IPS DF 6.9 (cell line): Measurements from ENCODE around the gene CEP295NL.
"Not testable (repeated sequence)": the region's sequence is repeated elsewhere in the genome, so short reads cannot be mapped to it uniquely, and the experiment has no call there.

Source experiments
- DNase-seq: peaks from one replicate; pipeline ENCODE4 v3.0.0-alpha.2; 2013; ENCODE audit warnings: low read depth, low spot score
- H3K27ac ChIP-seq: one replicate; pipeline ENCODE4 v1.5.1; 2013; ENCODE audit warnings: low read length, control low read depth
- H3K27me3 ChIP-seq: 2 replicates; pipeline ENCODE4 v1.6.1; 2013; ENCODE audit warnings: mild to moderate bottlenecking, low read length; ENCODE audit not compliant: control insufficient read depth, insufficient read depth
- H3K36me3 ChIP-seq: 2 replicates; pipeline ENCODE4 v1.6.1; 2013; ENCODE audit warnings: low read length; ENCODE audit not compliant: control insufficient read depth, insufficient read depth
- H3K4me1 ChIP-seq: 2 replicates; pipeline ENCODE4 v1.6.1; 2013; ENCODE audit warnings: low read length; ENCODE audit not compliant: control insufficient read depth, insufficient read depth
- H3K4me3 ChIP-seq: 2 replicates; pipeline ENCODE4 v1.5.1; 2013; ENCODE audit warnings: mild to moderate bottlenecking, low read length
- H3K9me3 ChIP-seq: 2 replicates; pipeline ENCODE4 v1.6.1; 2013; ENCODE audit warnings: low read length, inconsistent platforms; ENCODE audit not compliant: control insufficient read depth, insufficient read depth
- WGBS: extraction: QIAGEN DNeasy Blood & Tissue Kit; methylation state at CpG from one replicate; pipeline ENCODE4 v1.1.7; 2013; ENCODE audit warnings: mixed read lengths, missing lambda C conversion rate; ENCODE audit not compliant: insufficient read length, insufficient coverage; 5-methylcytosine and 5-hydroxymethylcytosine counted together

Gene CEP295NL

DNA sequence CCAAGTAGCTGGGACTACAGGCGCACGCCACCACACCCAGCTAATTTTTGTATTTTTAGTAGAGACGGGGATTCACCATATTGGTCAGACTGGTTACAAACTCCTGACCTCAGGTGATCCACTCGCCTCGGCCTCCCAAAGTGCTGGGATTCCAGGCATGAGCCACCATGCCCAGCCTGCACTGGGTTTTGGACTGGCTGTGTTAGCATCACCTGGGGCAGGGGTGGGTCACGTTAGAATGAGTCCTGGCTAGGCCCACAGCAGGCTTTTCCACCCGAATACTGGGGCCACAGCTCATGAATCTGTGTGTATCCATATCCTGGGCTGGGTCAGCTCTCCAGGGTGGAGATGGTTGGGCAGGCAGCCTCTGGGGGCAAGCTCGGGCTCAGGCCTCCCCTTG is 770 bp downstream of the CEP295NL start:
- H3K27ac ChIP-seq, DNase-seq, H3K4me3 ChIP-seq, H3K9me3 ChIP-seq, H3K36me3 ChIP-seq, H3K27me3 ChIP-seq, H3K4me1 ChIP-seq: not testable (repeated sequence)
- no CpG with 5 or more reads among the region's 8 CpGs for WGBS

DNA sequence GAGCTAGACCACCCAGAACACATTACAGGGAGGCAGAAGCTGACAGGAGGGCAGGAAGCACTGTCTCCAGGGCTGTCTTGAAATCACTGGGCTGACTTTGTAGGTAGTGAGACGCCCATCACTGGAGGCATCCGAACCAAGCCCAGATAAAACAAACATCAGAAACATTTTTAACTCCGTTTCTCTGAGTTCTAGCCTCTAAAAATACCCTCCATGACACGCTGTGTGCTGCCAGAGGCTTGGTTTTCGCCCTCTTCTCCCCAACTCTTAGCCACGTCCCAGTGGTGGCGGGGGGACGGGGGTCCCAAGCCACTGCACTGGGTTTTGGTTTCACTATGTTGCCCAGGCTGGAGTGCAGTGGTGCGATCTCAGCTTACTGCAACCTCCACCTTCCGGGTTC is 1.2 kb downstream of the CEP295NL start:
- peaks cover 3% of the 10 kb centered on the region; the same call in 1 of the 2 replicates for H3K36me3 ChIP-seq
- H3K27me3 ChIP-seq: no peaks in the 10 kb centered on the region
- H3K4me3 ChIP-seq: no peak overlapping the region
- no peak overlapping the region for H3K27ac ChIP-seq
- WGBS: no CpG with 5 or more reads among the region's 10 CpGs
- no peaks in the 10 kb centered on the region for H3K9me3 ChIP-seq
- H3K4me1 ChIP-seq: peaks cover 7% of the 10 kb centered on the region
- DNase-seq: no peak

DNA sequence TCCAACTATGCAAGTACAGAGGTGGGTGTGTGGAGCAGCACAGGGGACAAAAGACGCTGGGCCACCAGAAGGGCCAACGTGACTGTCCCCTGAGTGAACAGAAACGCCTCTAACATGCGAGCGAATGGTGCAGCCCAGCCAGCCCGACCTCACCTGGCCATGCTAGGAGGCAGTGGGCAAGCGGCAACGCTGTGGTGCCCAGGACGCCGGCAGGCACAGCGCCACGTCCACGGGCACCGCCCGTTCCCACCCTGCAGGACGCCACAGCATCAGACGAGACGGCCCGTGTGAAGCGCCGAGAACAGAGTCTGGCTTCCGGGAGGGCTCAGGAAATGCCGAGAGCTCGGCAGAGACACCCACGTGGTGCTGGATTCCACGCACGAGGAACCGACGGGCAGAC is 2.2 kb downstream of the CEP295NL start:
- WGBS: no CpG with 5 or more reads among the region's 29 CpGs
- Histone ChIP-seq H3K27me3 (no peaks in the 10 kb centered on the region), H3K9me3 (no peaks in the 10 kb centered on the region), H3K27ac (no peak overlapping the region), H3K4me3 (no peak overlapping the region), H3K4me1 (peaks cover 7% of the 10 kb centered on the region), H3K36me3 (peaks cover 3% of the 10 kb centered on the region; the same call in 1 of the 2 replicates)
- DNase-seq: no peak

DNA sequence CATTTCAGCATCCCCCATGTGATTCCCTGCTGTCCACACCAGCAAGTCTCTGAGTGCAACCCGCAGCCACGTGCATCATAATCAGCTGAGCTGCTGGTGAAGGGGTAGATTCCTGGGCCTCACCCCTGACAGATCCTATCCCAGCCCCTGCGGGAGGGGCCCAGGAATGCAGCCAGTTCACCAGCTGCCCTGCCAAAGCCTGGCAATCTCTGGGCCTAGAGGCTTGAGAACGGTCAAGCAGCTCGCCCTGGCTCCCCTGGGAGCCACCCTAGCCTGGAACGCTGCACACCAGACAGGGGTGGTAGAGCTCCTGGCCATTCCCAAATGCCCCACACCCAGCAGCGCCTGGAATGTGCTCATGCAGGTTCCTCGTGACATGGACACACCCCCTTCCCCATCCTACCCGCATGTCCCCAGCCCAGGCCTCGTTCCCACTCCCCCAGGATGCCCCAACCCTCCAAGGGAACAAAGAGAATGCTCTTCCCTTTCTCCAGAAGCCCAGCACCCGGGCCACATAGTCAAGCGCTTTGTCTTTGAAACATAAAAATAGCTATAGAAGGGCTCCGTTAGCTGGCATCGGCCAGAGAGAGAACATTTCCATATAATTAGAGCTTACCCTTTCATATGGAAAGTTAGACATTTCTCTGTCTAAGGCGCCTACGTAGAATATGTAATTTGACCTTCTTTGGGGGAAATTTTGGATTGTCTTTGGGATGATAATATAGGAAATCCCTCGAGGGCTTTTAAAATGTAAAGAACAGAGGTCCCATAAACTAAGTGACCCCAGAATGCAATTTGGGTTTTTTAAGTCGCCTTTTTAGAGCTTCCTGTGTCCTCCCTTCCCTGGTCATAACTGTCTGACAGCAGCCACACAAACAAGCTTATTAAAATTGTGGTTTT is 3.4 kb downstream of the CEP295NL start:
- no CpG with 5 or more reads among the region's 18 CpGs for WGBS
- Histone ChIP-seq H3K27me3 (no peaks in the 10 kb centered on the region), H3K27ac (no peak overlapping the region), H3K4me1 (peaks cover 7% of the 10 kb centered on the region), H3K4me3 (no peak overlapping the region), H3K36me3 (peaks cover 3% of the 10 kb centered on the region; the same call in 1 of the 2 replicates), H3K9me3 (no peaks in the 10 kb centered on the region)
- DNase-seq: no peak

DNA sequence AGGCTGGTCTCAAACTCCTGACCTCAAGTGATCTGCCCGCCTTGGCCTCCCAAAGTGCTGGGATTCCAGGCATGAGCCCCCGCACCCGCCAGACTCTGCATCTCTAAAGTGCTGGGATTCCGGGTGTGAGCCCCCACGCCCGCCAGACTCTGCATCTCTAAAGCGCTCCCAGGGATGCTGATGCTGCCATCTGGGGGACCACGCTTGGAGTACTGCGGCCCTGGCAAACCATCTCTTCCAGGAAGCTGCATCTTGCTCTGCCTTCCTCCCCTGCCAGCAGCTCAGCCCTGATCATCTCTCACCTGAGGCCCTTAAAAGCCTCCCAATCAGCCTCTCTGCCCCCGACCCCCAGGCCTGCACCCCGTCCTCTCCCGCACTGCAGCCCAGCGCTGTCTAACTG is 4.1 kb downstream of the CEP295NL start:
- no CpG with 5 or more reads among the region's 13 CpGs for WGBS
- no peak overlapping the region for H3K4me3 ChIP-seq
- no peak for DNase-seq
- no peaks in the 10 kb centered on the region for H3K9me3 ChIP-seq
- peaks cover 7% of the 10 kb centered on the region for H3K4me1 ChIP-seq
- H3K27me3 ChIP-seq: no peaks in the 10 kb centered on the region
- H3K27ac ChIP-seq: no peak overlapping the region
- peaks cover 3% of the 10 kb centered on the region; the same call in 1 of the 2 replicates for H3K36me3 ChIP-seq

DNA sequence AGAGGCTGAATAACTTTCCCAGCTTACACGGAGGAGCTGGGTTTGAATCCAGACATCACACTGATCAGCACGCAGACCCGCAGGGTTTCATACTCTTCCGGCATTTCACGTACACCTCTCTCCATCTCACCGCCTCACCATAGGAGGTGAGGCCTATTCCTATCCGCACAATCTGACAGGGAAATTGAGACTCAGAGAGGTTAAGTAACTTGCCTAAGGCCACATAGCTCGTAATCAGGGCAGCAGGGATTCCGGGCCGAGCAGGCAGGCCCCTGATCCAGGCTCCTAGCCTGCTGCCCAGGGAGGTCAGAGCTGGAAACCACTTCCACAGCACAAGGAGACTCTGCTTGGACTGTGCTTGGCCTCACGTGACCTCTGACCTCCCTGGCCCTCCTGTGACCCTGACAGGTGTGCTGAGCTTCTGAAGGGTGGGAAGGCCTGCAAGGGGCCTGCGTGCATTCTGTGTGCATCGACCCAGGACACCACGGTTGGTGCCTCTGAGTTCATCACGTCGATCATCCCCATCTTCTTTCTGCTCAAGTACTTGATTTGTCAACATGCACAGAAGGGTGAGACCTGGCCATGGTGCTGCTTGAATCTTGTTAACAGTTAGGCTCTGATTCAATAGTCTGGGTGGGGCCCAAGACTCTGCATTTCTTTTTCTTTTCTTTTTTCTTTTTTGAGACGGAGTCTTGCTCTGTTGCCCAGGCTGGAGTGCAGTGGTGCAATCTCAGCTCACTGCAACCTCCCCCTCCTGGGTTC is 4.7 kb downstream of the CEP295NL start:
- DNase-seq: no peak
- no CpG with 5 or more reads among the region's 17 CpGs for WGBS
- Histone ChIP-seq H3K27me3 (no peaks in the 10 kb centered on the region), H3K27ac (no peak overlapping the region), H3K4me3 (no peak overlapping the region), H3K4me1 (peaks cover 7% of the 10 kb centered on the region), H3K36me3 (peaks cover 5% of the 10 kb centered on the region; the same call in 1 of the 2 replicates), H3K9me3 (no peaks in the 10 kb centered on the region)

DNA sequence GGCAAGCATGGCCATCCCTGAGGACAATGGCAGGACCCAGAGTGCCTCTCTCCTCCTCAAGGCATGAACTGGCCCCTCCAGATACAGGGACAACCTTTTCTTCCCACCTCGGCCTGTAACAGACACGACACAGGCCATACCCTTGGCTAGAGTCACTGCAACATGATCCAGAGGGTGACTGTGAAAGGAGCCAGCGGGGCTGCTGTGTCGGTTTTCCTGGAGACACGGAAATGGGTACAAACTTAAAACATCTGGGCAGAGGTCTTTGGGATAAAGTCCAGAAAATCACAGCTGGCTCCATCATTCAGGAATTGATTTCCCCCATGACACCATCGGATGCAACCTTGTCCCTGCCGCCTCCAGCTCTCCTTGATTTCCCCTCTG is 5.3 kb downstream of the CEP295NL start:
- Histone ChIP-seq H3K27me3 (no peaks in the 10 kb centered on the region), H3K4me1 (peaks cover 9% of the 10 kb centered on the region), H3K36me3 (peaks cover 9% of the 10 kb centered on the region), H3K9me3 (no peaks in the 10 kb centered on the region), H3K4me3 (no peak overlapping the region), H3K27ac (no peak overlapping the region)
- no peak for DNase-seq
- WGBS: no CpG with 5 or more reads among the region's 7 CpGs

DNA sequence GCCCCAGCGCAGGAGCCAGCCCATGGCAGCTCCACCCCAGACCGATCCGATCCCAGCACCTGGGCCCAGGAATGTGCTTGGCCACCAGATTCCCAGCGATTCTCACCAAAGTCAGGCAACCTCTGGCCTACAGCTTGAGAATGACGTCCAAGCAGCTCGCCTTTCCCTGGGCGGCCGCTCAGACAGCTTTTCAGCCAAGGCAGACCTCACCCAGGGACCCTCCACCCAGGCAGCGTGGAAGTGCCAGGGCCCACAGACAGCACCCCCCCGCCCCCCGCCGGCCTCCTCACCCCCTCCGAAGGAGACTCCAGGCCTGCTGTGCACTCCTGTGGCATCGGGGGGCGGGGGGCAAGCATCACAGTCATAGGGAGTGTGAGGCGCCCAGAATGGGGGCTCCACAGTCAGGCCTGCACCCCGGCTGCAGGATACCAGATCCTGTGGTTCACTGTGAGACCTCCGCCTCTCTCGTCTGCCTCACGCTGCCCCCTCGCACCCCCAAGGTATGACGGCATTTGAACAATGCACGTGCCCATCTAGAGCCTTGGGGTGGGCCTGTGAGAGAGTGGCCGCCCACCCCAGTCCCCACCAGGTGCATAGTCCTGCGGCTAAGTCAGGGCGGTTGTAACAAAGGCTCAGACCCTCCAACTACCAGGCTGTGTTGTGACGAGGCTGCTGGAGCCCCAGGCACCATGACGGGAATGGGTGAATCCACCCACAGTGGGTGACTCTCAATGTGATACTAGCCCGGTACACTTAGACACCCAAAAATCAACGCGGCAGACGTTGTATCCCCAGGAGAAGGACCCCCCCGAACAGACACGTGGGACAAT is 6.0 kb downstream of the CEP295NL start:
- Histone ChIP-seq H3K36me3 (peaks cover 10% of the 10 kb centered on the region), H3K27ac (no peak overlapping the region)
- no peak for DNase-seq

DNA sequence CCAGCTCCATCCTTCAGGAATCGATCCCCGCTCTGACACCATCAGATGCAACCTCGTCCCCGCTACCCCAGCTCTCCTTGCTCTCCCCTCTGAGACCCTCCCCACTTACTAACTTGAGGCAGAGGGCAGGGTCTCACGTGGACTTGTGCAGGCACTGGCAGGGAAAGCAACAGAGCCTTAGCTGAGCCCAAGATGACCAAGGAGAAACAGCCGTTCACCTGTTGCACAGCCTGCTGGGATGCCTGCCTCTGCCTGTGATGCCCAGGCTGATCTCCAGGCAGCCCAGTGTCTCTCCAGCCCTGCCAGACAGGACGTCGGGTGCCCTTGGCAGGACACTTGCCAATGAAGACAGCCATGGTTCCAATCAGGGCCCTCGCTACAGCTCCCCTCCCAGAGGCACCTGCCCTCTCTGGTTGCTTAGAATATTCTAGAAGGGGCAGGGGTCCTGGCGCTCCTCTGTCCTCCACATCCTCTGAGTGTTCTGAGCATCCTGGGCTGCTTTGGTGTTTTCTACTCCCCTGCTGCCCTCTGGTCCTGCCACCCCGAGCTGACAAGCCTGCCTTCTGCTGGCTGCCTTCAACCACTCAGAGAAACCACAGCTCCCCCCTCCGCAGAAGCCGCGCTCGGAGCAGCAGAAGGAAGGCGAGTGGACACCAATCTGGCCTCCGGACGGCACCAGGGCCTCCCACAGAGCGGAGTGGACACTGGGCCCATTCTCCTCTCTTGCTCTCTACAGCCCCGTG is 6.7 kb downstream of the CEP295NL start:
- peaks cover 13% of the 10 kb centered on the region for H3K36me3 ChIP-seq

More for the DNA sequence above, 6.0 kb downstream of the CEP295NL start:
- no peaks in the 10 kb centered on the region for H3K27me3 ChIP-seq
- H3K4me3 ChIP-seq: no peak overlapping the region
- no peaks in the 10 kb centered on the region for H3K9me3 ChIP-seq
- no CpG with 5 or more reads among the region's 34 CpGs for whole genome bisulfite sequencing
- H3K4me1 ChIP-seq: peaks cover 9% of the 10 kb centered on the region

More for the DNA sequence above, 6.7 kb downstream of the CEP295NL start:
- no CpG with 5 or more reads among the region's 20 CpGs for WGBS
- Histone ChIP-seq H3K27ac (no peak overlapping the region), H3K27me3 (no peaks in the 10 kb centered on the region), H3K9me3 (no peaks in the 10 kb centered on the region), H3K4me3 (no peak overlapping the region), H3K4me1 (peaks cover 9% of the 10 kb centered on the region)
- DNase-seq: no peak
